GM12892 (cell line): Measurements from ENCODE around the gene COL13A1.

Experiments
- POLR2A ChIP-seq: IDR thresholded peaks from 2 replicates; pipeline ENCODE4 v1.6.1; 2011; ENCODE audit warnings: low read depth, low read length, control low read depth
- POLR2AphosphoS5 ChIP-seq: IDR thresholded peaks from 2 replicates; pipeline ENCODE4 v1.6.1; 2011; ENCODE audit warnings: low read depth, low read length, control low read depth

DNA sequence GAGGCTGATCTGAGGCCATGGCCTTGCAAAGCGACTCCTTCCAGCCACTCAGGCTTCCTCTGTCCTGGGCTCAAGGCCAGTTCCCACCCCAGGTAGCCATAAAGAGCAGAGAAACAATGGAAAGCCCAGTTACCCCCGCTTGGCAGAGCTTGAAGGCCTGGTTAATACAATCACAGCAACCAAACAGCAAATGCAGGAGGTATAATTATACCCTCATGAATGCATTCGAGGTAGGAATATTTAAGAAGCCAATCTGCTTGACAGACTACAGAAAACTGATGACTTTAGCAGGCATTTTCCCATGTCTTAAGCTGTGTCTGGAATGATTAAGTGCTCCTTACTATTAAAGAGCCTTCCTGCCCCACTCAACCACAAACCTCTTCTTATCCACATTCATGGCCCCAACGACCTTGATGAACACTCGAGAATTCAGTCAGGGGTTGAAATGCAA lies 136.9 kb downstream of the COL13A1 start:
- no peak for TF ChIP-seq POLR2A
- TF ChIP-seq POLR2AphosphoS5: no peak
